IMR-90 (cell line): Measurements from ENCODE around the gene YLPM1. TPM values are rescaled to one million over a fixed set of nuclear protein-coding genes. Genes with fewer than 3 reads are reported as not detected.

ENCODE experiments used
- ATAC-seq: fragments of 200-7000 bp; cut with Tn5 transposase; 2 replicates; pipeline ENCODE4 v1.9.1; 2020; ENCODE audit warnings: low read depth, mild to moderate bottlenecking, moderate library complexity
- BruUV-seq: library from RNA; stranded (reverse); fragments of 400-500 nt; replicated peaks from 2 replicates; lab custom pipeline; 2021; lab: Mats Ljungman, UMichigan
- CTCF ChIA-PET: fragments of 300-600 bp; formaldehyde crosslinking; extraction: SDS; loops from one replicate; lab custom pipeline; 2021; ENCODE audit warnings: antibody characterized with exemption; lab: Yijun Ruan, JAX
- POLR2A ChIA-PET: fragments of 300-600 bp; sonication (Branson Sonifier 250); formaldehyde crosslinking; loops from one replicate; lab custom pipeline; 2022; ENCODE audit warnings: antibody characterized with exemption; ENCODE audit not compliant: unreplicated experiment; lab: Charles Lee
- DNase-seq: peaks from one replicate; pipeline ENCODE4 v3.0.0; 2013
- H2AFZ ChIP-seq: replicated peaks from 2 replicates; pipeline ENCODE3; 2013; ENCODE audit warnings: low read length, mild to moderate bottlenecking; ENCODE audit not compliant: poor library complexity
- H2AK5ac ChIP-seq: 2 replicates; pipeline ENCODE4 v1.6.1; 2013; ENCODE audit warnings: low read depth, low read length, inconsistent platforms
- H2AK9ac ChIP-seq: replicated peaks from 2 replicates; pipeline ENCODE3; 2013; ENCODE audit warnings: mild to moderate bottlenecking, low read depth, low read length, moderate library complexity; ENCODE audit not compliant: poor library complexity
- H2BK120ac ChIP-seq: 2 replicates; pipeline ENCODE4 v1.6.1; 2013; ENCODE audit warnings: low read depth, low read length, inconsistent platforms
- H2BK15ac ChIP-seq: 3 replicates; pipeline ENCODE4 v1.6.1; 2013; ENCODE audit warnings: low read depth, low read length, inconsistent platforms
- H2BK20ac ChIP-seq: 2 replicates; pipeline ENCODE4 v1.6.1; 2013; ENCODE audit warnings: low read depth, mild to moderate bottlenecking, inconsistent platforms, low read length, moderate library complexity
- H2BK5ac ChIP-seq: 2 replicates; pipeline ENCODE4 v1.6.1; 2013; ENCODE audit warnings: mild to moderate bottlenecking, low read depth, low read length, inconsistent platforms; ENCODE audit not compliant: poor library complexity, severe bottlenecking
- H3K14ac ChIP-seq: replicated peaks from 2 replicates; pipeline ENCODE4 v1.6.1; 2013; ENCODE audit warnings: low read depth, low read length, inconsistent platforms
- H3K18ac ChIP-seq: 2 replicates; pipeline ENCODE4 v1.6.1; 2013; ENCODE audit warnings: low read depth, low read length, control low read depth
- H3K23ac ChIP-seq: 2 replicates; pipeline ENCODE4 v1.6.1; 2013; ENCODE audit warnings: low read depth, low read length, inconsistent platforms
- H3K27ac ChIP-seq: 2 replicates; pipeline ENCODE4 v1.5.1; 2013; ENCODE audit warnings: mild to moderate bottlenecking, control low read depth, low read length; ENCODE audit not compliant: insufficient read depth
- H3K27me3 ChIP-seq: 2 replicates; pipeline ENCODE4 v1.6.1; 2013; ENCODE audit warnings: low read length; ENCODE audit not compliant: control insufficient read depth, insufficient read depth
- H3K36me3 ChIP-seq: 2 replicates; pipeline ENCODE4 v1.6.1; 2013; ENCODE audit warnings: low read length, mixed read lengths; ENCODE audit not compliant: control insufficient read depth, insufficient read depth
- H3K4ac ChIP-seq: 2 replicates; pipeline ENCODE4 v1.6.1; 2013; ENCODE audit warnings: low read depth, low read length, inconsistent platforms
- H3K4me1 ChIP-seq: 2 replicates; pipeline ENCODE4 v1.6.1; 2013; ENCODE audit warnings: low read length, mixed read lengths; ENCODE audit not compliant: control insufficient read depth, insufficient read depth
- H3K4me2 ChIP-seq: 2 replicates; pipeline ENCODE4 v1.6.1; 2013; ENCODE audit warnings: low read depth, mild to moderate bottlenecking, control low read depth, low read length, moderate library complexity
- H3K4me3 ChIP-seq: 2 replicates; pipeline ENCODE4 v1.5.1; 2013; ENCODE audit warnings: low read depth, mild to moderate bottlenecking, control low read depth, low read length, moderate library complexity; ENCODE audit not compliant: insufficient read depth
- H3K56ac ChIP-seq: 2 replicates; pipeline ENCODE4 v1.6.1; 2013; ENCODE audit warnings: low read length, inconsistent platforms; ENCODE audit not compliant: insufficient read depth; ENCODE audit errors: extremely low read depth
- H3K79me1 ChIP-seq, 2 experiments: 2 replicates each; pipeline ENCODE4 v1.6.1; 2013; ENCODE audit warnings: low read length in 2 of 2, inconsistent platforms in 1 of 2, low read depth in 1 of 2
- H3K9ac ChIP-seq: 2 replicates; pipeline ENCODE4 v1.6.1; 2013; ENCODE audit warnings: low read depth, low read length, control low read depth
- H3K9me1 ChIP-seq: 2 replicates; pipeline ENCODE4 v1.6.1; 2013; ENCODE audit warnings: low read length, inconsistent platforms; ENCODE audit not compliant: insufficient read depth
- H3K9me3 ChIP-seq: 2 replicates; pipeline ENCODE4 v1.6.1; 2013; ENCODE audit warnings: low read length; ENCODE audit not compliant: control insufficient read depth, insufficient read depth
- H4K20me1 ChIP-seq: 2 replicates; pipeline ENCODE4 v1.6.1; 2013; ENCODE audit warnings: low read length, inconsistent platforms; ENCODE audit not compliant: insufficient read depth
- H4K5ac ChIP-seq: 2 replicates; pipeline ENCODE4 v1.6.1; 2013; ENCODE audit warnings: mild to moderate bottlenecking, low read depth, low read length, control low read depth
- H4K8ac ChIP-seq, 2 experiments: 2 replicates each; pipeline ENCODE4 v1.6.1; 2013; ENCODE audit warnings: low read depth in 2 of 2, low read length in 2 of 2, control low read depth in 1 of 2, inconsistent platforms in 1 of 2
- H4K91ac ChIP-seq: 2 replicates; pipeline ENCODE4 v1.6.1; 2013; ENCODE audit warnings: low read depth, low read length, inconsistent platforms; ENCODE audit not compliant: insufficient read depth
- CEBPB ChIP-seq: IDR thresholded peaks from 2 replicates; pipeline ENCODE4 v1.6.1; 2012; ENCODE audit warnings: low read depth, low read length, improper control_type of control experiment
- ELK1 ChIP-seq: fragments of 150-350 bp; IDR thresholded peaks from 2 replicates; pipeline ENCODE4 v1.6.1; 2016; ENCODE audit warnings: low read depth, mild to moderate bottlenecking, low read length, moderate library complexity, borderline replicate concordance
- RAD21 ChIP-seq: IDR thresholded peaks from 2 replicates; pipeline ENCODE4 v1.6.1; 2012; ENCODE audit warnings: low read length, improper control_type of control experiment
- USF2 ChIP-seq: fragments of 150-350 bp; IDR thresholded peaks from 2 replicates; pipeline ENCODE4 v1.6.1; 2017; ENCODE audit warnings: mild to moderate bottlenecking, antibody characterized with exemption, low read length, low read depth
- WGBS, 2 experiments: methylation state at CpG; one replicate each; pipeline versions ENCODE4 v1.1.5 to v1.1.7; 2013; ENCODE audit warnings: missing lambda C conversion rate in 2 of 2; ENCODE audit not compliant: insufficient read length in 1 of 2; ENCODE audit errors: extremely low coverage in 2 of 2; 5-methylcytosine and 5-hydroxymethylcytosine counted together
- dilution Hi-C: fragments of 300-500 bp; cut with HindIII; formaldehyde crosslinking; loops from one replicate; pipeline ENCODE4 v1.14.3; 2018; ENCODE audit warnings: low sequenced_read_pairs; ENCODE audit not compliant: unreplicated experiment
- in situ Hi-C: fragments of 300-500 bp; cut with MboI; formaldehyde crosslinking; loops from 3 replicates; pipeline ENCODE4 v1.14.3; 2019; ENCODE audit warnings: low sequenced_read_pairs, inconsistent platforms, mixed read lengths
- intact Hi-C: fragments of 100-400 bp; cut with micrococcal nuclease; formaldehyde crosslinking; loops from 2 replicates; pipeline ENCODE4 v1.10.0; 2022
- polyA plus RNA-seq, 3 experiments: library from polyadenylated mRNA; depleted of rRNA; stranded (reverse); fragments of >200 nt; gene quantifications; 2 replicates each; pipeline ENCODE4 v1.2.3, GENCODE V29; 2012; ENCODE audit warnings: low replicate concordance in 1 of 3
- total RNA-seq: library from RNA; depleted of rRNA; stranded (reverse); fragments of >200 nt; gene quantifications from 2 replicates; pipeline ENCODE4 v1.2.3, GENCODE V29; 2012

YLPM1 gene
- total and polyA plus RNA-seq, 2 of the 4 experiments (the other 2 are of a cell fraction): 8.2 to 19.7 TPM

- no peak overlapping the region for H3K4me2 ChIP-seq
- CTCF ChIA-PET: interaction anchor here (0.7 kb wide), 1 partner anchor 39 kb away, joined by 3 read pairs; no protein-coding TSS in a partner anchor
Measured at GRCh38 chr14:74824997-74825396, 61.9 kb downstream of the YLPM1 start.

More at GRCh38 chr14:74824997-74825396, 61.9 kb downstream of the YLPM1 start:
- Histone ChIP-seq H3K9me3 (no peaks in the 10 kb centered on the region), H2AK5ac (no peak overlapping the region), H3K56ac (no peak overlapping the region), H2BK20ac (no peak overlapping the region), H3K27ac (no peak overlapping the region), H2BK15ac (no peak overlapping the region), H3K36me3 (peaks cover 20% of the 10 kb centered on the region), H3K4ac (no peak overlapping the region), H4K20me1 (no peaks in the 10 kb centered on the region), H3K9ac (no peak overlapping the region), H3K23ac (no peak overlapping the region), H2AK9ac (no peak overlapping the region), H4K5ac (no peak overlapping the region), H3K4me3 (no peak overlapping the region), H3K4me1 (peaks cover 2% of the 10 kb centered on the region), H2AFZ (no peak overlapping the region), H3K79me1 (peaks cover 7 to 23% of the 10 kb centered on the region in 2 experiments), H3K9me1 (peaks cover 10% of the 10 kb centered on the region), H3K18ac (no peak overlapping the region), H3K14ac (no peak overlapping the region), H4K8ac (no peak overlapping the region), H2BK120ac (no peak overlapping the region), H4K91ac (no peak overlapping the region), H2BK5ac (no peak overlapping the region), H3K27me3 (no peaks in the 10 kb centered on the region)
- ATAC-seq (peak; percentile 63), DNase-seq (peak; percentile 79)
- TF ChIP-seq CEBPB: no peak
- no peak for TF ChIP-seq USF2
- TF ChIP-seq RAD21: no peak
- no peak for TF ChIP-seq ELK1
- in situ Hi-C loops: no loop called here
- no TSS peak for BruUV-seq
- intact Hi-C loops: loop anchor here (5.0 kb wide), 1 partner anchor 43 kb away; no protein-coding TSS in a partner anchor
- WGBS, 2 experiments: no CpG with 5 or more reads among the region's 2 CpGs
- POLR2A ChIA-PET: no interaction called here
- dilution Hi-C loops: no loop called here
